K562 (cell line): ENCODE results near the gene TSTD1. TPM values are rescaled to one million over a fixed set of nuclear protein-coding genes. Genes with fewer than 3 reads are reported as not detected.

ENCODE experiments used
- BCOR ChIP-seq: fragments of 450-650 bp; IDR thresholded peaks from 2 replicates; pipeline ENCODE4 v1.6.1; 2016
- BRD9 ChIP-seq: fragments of 450-650 bp; IDR thresholded peaks from 2 replicates; pipeline ENCODE4 v1.6.1; 2018; ENCODE audit warnings: low read depth; ENCODE audit not compliant: partially characterized antibody
- KDM4B ChIP-seq, 2 experiments: fragments of 450-650 bp in 1 of 2; sonication (generic) in 1 of 2; IDR thresholded peaks; 2 replicates each; pipeline ENCODE4 v1.6.1; 2016 to 2017; ENCODE audit warnings: borderline replicate concordance in 2 of 2, antibody characterized with exemption in 1 of 2, low read depth in 1 of 2, mild to moderate bottlenecking in 1 of 2
- KLF10 ChIP-seq: fragments of 250-450 bp; sonication (Bioruptor Pico); IDR thresholded peaks from 2 replicates; pipeline ENCODE4 v1.6.1; 2021; ENCODE audit warnings: matching md5 sums
- NBN ChIP-seq: fragments of 450-650 bp; IDR thresholded peaks from 2 replicates; pipeline ENCODE4 v1.6.1; 2016; ENCODE audit warnings: low read depth, mild to moderate bottlenecking
- PHB2 ChIP-seq: fragments of 450-650 bp; IDR thresholded peaks from 2 replicates; pipeline ENCODE4 v1.6.1; 2017; ENCODE audit warnings: low read depth
- PHF8 ChIP-seq: fragments of 200-600 bp; sonication (generic); IDR thresholded peaks from 2 replicates; pipeline ENCODE4 v1.6.1; 2012; ENCODE audit warnings: mixed run types, mild to moderate bottlenecking, inconsistent platforms, low read length, moderate library complexity, borderline replicate concordance
- PPARD ChIP-seq: fragments of 250-450 bp; sonication (Bioruptor Pico); IDR thresholded peaks from 2 replicates; pipeline ENCODE4 v1.8.0; 2022; ENCODE audit warnings: inconsistent platforms, mild to moderate bottlenecking, moderate library complexity
- SUPT5H ChIP-seq: fragments of 450-650 bp; IDR thresholded peaks from 2 replicates; pipeline ENCODE4 v1.6.1; 2016
- TAF9B ChIP-seq: fragments of 450-650 bp; IDR thresholded peaks from 2 replicates; pipeline ENCODE4 v1.6.1; 2018; ENCODE audit warnings: mild to moderate bottlenecking; ENCODE audit not compliant: partially characterized antibody
- XRCC3 ChIP-seq: fragments of 450-650 bp; IDR thresholded peaks from 2 replicates; pipeline ENCODE4 v1.6.1; 2017; ENCODE audit warnings: mild to moderate bottlenecking, moderate library complexity
- ZBTB8A ChIP-seq: fragments of 450-650 bp; IDR thresholded peaks from 2 replicates; pipeline ENCODE4 v1.6.1; 2018; ENCODE audit warnings: mild to moderate bottlenecking, moderate library complexity; ENCODE audit not compliant: partially characterized antibody
- ZKSCAN3 ChIP-seq: fragments of 250-450 bp; sonication (Bioruptor Pico); IDR thresholded peaks from 2 replicates; pipeline ENCODE4 v1.4.0; 2020
- ZNF507 ChIP-seq: conservative IDR thresholded peaks from 2 replicates; pipeline ENCODE4 v1.6.1; 2017; ENCODE audit warnings: missing genetic modification characterization, missing compliant biosample characterization
- ZNF766 ChIP-seq: fragments of 200-800 bp; sonication (Bioruptor generic); conservative IDR thresholded peaks from 2 replicates; pipeline ENCODE4 v1.6.1; 2016; ENCODE audit warnings: missing genetic modification characterization, missing compliant biosample characterization
- ZNF780A ChIP-seq: fragments of 250-450 bp; sonication (Bioruptor Pico); IDR thresholded peaks from 2 replicates; pipeline ENCODE4 v1.5.0; 2021; ENCODE audit warnings: mild to moderate bottlenecking
- polyA plus RNA-seq, 8 experiments: library from polyadenylated mRNA; depleted of rRNA in 4 of 8; stranded (reverse) in 5 of 8; unstranded in 3 of 8; fragments of >200 nt; fragmentation: Nextera tagmentation in 2 of 8; fragmentation: Illumina TruSeq in 1 of 8; extraction: Ambion mirVana in 2 of 8; extraction: Trizol in 1 of 8; gene quantifications; 2 replicates each; pipeline versions ENCODE4 v1.2.1 to v1.2.3, GENCODE V29; 2011 to 2014; ENCODE audit warnings: inconsistent platforms in 1 of 8, missing spikeins in 1 of 8
- total RNA-seq, 7 experiments: library from RNA; depleted of rRNA in 6 of 7; stranded (reverse); fragments of >200 nt in 6 of 7; fragmentation: Illumina TruSeq in 2 of 7; extraction: Trizol in 2 of 7; gene quantifications; 2 replicates each; pipeline versions ENCODE4 v1.2.1 to v1.2.3, GENCODE V29; 2011 to 2021; ENCODE audit warnings: low replicate concordance in 1 of 7
- TF ChIP-seq, protein P1 (sequence below): fragments of 250-450 bp; sonication (Bioruptor Pico); IDR thresholded peaks from 2 replicates; pipeline ENCODE4 v1.5.0; 2022; ENCODE audit warnings: mild to moderate bottlenecking
- TF ChIP-seq, protein P2 (sequence below): sonication (generic); formaldehyde crosslinking; IDR thresholded peaks from 2 replicates; pipeline ENCODE4 v1.8.0; 2022; ENCODE audit warnings: missing genetic modification reagents, mild to moderate bottlenecking, moderate library complexity, borderline replicate concordance
- TF ChIP-seq, protein P3 (sequence below): fragments of 450-650 bp; formaldehyde crosslinking; IDR thresholded peaks from 2 replicates; pipeline ENCODE4 v1.4.0; 2022; ENCODE audit warnings: missing genetic modification characterization
- TF ChIP-seq, protein P4 (sequence below): fragments of 250-450 bp; sonication (Bioruptor Pico); IDR thresholded peaks from 2 replicates; pipeline ENCODE4 v1.4.0; 2020

TSTD1 gene
- total and polyA plus RNA-seq, 9 of the 15 experiments (the other 6 are each of a cell fraction or from before 2014, with no cell fraction given): 0.23 to 0.53 TPM; not detected in 7

DNA sequence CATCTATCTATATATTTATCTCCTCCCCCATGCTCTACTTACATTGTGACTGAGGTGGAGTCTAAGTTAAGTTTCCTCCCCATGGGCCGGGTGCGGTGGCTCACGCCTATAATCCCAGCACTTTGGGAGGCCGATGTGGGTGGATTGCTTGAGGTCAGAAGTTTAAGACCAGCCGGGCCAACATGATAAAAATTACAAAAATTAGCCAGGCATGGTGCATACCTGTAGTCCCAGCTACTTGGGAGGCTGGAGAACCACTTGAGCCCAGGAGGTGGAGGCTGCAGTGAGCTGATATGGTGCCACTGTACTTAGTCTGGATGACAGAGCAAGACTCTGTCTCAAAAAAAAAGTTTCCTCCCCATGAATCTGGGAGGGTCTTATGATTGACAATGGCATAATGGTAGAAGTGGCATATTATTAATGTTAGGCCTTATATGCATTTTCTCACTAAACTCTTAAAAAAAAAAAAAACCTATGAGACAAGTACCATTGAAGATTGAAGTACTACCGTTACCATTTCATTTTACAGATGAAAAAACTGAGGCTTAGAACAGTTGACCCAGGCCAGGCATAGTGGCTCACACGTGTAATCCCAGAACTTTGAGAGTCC lies 29.1 kb downstream of the TSTD1 start (continued):
- TF ChIP-seq, protein P1, sequence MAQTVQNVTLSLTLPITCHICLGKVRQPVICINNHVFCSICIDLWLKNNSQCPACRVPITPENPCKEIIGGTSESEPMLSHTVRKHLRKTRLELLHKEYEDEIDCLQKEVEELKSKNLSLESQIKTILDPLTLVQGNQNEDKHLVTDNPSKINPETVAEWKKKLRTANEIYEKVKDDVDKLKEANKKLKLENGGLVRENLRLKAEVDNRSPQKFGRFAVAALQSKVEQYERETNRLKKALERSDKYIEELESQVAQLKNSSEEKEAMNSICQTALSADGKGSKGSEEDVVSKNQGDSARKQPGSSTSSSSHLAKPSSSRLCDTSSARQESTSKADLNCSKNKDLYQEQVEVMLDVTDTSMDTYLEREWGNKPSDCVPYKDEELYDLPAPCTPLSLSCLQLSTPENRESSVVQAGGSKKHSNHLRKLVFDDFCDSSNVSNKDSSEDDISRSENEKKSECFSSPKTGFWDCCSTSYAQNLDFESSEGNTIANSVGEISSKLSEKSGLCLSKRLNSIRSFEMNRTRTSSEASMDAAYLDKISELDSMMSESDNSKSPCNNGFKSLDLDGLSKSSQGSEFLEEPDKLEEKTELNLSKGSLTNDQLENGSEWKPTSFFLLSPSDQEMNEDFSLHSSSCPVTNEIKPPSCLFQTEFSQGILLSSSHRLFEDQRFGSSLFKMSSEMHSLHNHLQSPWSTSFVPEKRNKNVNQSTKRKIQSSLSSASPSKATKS (CRISPR knock-in tag): no peak
- 0 out of 2 replicates have a peak, but pooled peaks have one; percentile 59 for TF ChIP-seq NBN
- peak; percentile 53; the same call in 1 of the 2 replicates for TF ChIP-seq ZNF766 (CRISPR knock-in tag)
- no peak for TF ChIP-seq ZKSCAN3 (CRISPR knock-in tag)
- no peak for TF ChIP-seq SUPT5H
- peak; percentile 87 for TF ChIP-seq PHB2
- TF ChIP-seq XRCC3: no peak
- no peak for TF ChIP-seq ZNF507 (tag)
- no peak for TF ChIP-seq ZNF780A
- TF ChIP-seq, protein P2, sequence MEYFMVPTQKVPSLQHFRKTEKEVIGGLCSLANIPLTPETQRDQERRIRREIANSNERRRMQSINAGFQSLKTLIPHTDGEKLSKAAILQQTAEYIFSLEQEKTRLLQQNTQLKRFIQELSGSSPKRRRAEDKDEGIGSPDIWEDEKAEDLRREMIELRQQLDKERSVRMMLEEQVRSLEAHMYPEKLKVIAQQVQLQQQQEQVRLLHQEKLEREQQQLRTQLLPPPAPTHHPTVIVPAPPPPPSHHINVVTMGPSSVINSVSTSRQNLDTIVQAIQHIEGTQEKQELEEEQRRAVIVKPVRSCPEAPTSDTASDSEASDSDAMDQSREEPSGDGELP: peak; percentile 47; the same call in 1 of the 2 replicates
- TF ChIP-seq ZBTB8A: no peak
- TF ChIP-seq PHF8: no peak
- no peak for TF ChIP-seq TAF9B
- no peak for TF ChIP-seq BRD9
- TF ChIP-seq BCOR: peak; percentile 84
- TF ChIP-seq PPARD: no peak
- no peak for TF ChIP-seq KLF10 (CRISPR knock-in tag)
- no peak for TF ChIP-seq KDM4B (IDR thresholded peaks at IDR 0.05; ENCODE audit: borderline replicate concordance in 2 of 2, low read depth in 1 of 2)
- TF ChIP-seq, protein P3, sequence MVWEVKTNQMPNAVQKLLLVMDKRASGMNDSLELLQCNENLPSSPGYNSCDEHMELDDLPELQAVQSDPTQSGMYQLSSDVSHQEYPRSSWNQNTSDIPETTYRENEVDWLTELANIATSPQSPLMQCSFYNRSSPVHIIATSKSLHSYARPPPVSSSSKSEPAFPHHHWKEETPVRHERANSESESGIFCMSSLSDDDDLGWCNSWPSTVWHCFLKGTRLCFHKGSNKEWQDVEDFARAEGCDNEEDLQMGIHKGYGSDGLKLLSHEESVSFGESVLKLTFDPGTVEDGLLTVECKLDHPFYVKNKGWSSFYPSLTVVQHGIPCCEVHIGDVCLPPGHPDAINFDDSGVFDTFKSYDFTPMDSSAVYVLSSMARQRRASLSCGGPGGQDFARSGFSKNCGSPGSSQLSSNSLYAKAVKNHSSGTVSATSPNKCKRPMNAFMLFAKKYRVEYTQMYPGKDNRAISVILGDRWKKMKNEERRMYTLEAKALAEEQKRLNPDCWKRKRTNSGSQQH (CRISPR knock-in tag): no peak
- TF ChIP-seq, protein P4, sequence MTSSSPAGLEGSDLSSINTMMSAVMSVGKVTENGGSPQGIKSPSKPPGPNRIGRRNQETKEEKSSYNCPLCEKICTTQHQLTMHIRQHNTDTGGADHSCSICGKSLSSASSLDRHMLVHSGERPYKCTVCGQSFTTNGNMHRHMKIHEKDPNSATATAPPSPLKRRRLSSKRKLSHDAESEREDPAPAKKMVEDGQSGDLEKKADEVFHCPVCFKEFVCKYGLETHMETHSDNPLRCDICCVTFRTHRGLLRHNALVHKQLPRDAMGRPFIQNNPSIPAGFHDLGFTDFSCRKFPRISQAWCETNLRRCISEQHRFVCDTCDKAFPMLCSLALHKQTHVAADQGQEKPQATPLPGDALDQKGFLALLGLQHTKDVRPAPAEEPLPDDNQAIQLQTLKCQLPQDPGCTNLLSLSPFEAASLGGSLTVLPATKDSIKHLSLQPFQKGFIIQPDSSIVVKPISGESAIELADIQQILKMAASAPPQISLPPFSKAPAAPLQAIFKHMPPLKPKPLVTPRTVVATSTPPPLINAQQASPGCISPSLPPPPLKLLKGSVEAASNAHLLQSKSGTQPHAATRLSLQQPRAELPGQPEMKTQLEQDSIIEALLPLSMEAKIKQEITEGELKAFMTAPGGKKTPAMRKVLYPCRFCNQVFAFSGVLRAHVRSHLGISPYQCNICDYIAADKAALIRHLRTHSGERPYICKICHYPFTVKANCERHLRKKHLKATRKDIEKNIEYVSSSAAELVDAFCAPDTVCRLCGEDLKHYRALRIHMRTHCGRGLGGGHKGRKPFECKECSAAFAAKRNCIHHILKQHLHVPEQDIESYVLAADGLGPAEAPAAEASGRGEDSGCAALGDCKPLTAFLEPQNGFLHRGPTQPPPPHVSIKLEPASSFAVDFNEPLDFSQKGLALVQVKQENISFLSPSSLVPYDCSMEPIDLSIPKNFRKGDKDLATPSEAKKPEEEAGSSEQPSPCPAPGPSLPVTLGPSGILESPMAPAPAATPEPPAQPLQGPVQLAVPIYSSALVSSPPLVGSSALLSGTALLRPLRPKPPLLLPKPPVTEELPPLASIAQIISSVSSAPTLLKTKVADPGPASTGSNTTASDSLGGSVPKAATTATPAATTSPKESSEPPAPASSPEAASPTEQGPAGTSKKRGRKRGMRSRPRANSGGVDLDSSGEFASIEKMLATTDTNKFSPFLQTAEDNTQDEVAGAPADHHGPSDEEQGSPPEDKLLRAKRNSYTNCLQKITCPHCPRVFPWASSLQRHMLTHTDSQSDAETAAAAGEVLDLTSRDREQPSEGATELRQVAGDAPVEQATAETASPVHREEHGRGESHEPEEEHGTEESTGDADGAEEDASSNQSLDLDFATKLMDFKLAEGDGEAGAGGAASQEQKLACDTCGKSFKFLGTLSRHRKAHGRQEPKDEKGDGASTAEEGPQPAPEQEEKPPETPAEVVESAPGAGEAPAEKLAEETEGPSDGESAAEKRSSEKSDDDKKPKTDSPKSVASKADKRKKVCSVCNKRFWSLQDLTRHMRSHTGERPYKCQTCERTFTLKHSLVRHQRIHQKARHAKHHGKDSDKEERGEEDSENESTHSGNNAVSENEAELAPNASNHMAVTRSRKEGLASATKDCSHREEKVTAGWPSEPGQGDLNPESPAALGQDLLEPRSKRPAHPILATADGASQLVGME (CRISPR knock-in tag): no peak
